Thyroid gland (tissue), 4 donors: Measurements from ENCODE around the gene EPHB3. TPM values are rescaled to one million over a fixed set of nuclear protein-coding genes. Genes with fewer than 3 reads are reported as not detected.

Source experiments
- DNase-seq, 2 donors: peaks; one replicate each; pipeline ENCODE4 v3.0.0-alpha.2; 2019
- H3K27ac ChIP-seq, 3 donors: fragments of 200-600 bp; sonication (generic); 1 replicate in 2 of 3; 2 replicates in 1 of 3; pipeline ENCODE4 v1.5.1; 2016 to 2019; ENCODE audit warnings: mild to moderate bottlenecking in 1 of 3, moderate library complexity in 1 of 3
- H3K27me3 ChIP-seq: fragments of 200-600 bp; sonication (generic); one replicate; pipeline ENCODE4 v1.5.1; 2019
- H3K36me3 ChIP-seq, 2 donors: fragments of 200-600 bp; sonication (generic); one replicate each; pipeline ENCODE4 v1.5.1; 2016 to 2019
- H3K4me1 ChIP-seq, 2 donors: fragments of 200-600 bp; sonication (generic); one replicate each; pipeline ENCODE4 v1.5.1; 2017 to 2019
- H3K4me3 ChIP-seq, 3 donors: fragments of 200-600 bp; sonication (generic); replicated peaks in 1 of 3; 1 replicate in 2 of 3; 2 replicates in 1 of 3; pipeline ENCODE4 v1.5.1; 2016; ENCODE audit warnings: mild to moderate bottlenecking in 1 of 3
- H3K9me3 ChIP-seq: fragments of 200-600 bp; sonication (generic); one replicate; pipeline ENCODE4 v1.5.1; 2017
- CTCF ChIP-seq, 6 experiments: fragments of 200-600 bp in 3 of 6; fragments of 450-650 bp in 3 of 6; sonication (generic) in 3 of 6; IDR thresholded peaks; one replicate each; pipeline ENCODE4 v1.5.1; 2016 to 2019; ENCODE audit warnings: antibody characterized with exemption in 6 of 6, mild to moderate bottlenecking in 2 of 6, inconsistent platforms in 1 of 6, moderate library complexity in 1 of 6
- POLR2A ChIP-seq, 2 donors: fragments of 450-650 bp; IDR thresholded peaks; one replicate each; pipeline ENCODE4 v1.6.1; 2017; ENCODE audit warnings: antibody characterized with exemption in 2 of 2, mild to moderate bottlenecking in 2 of 2, moderate library complexity in 1 of 2
- WGBS, 2 donors: methylation state at CpG; one replicate each; pipeline ENCODE4 v1.1.5; 2017; 5-methylcytosine and 5-hydroxymethylcytosine counted together
- intact Hi-C: fragments of 100-400 bp; cut with DNase I; formaldehyde crosslinking; loops from one replicate; pipeline ENCODE4 v1.15.1; 2023
- total RNA-seq, 4 donors: library from RNA; depleted of rRNA; stranded (reverse); fragments of >200 nt; gene quantifications; one replicate each; pipeline ENCODE4 v1.2.3, GENCODE V29; 2016

The EPHB3 gene
- total RNA-seq, 4 donors from 2014 or later: 0.46 to 2.7 (median 1.1) TPM

- Histone ChIP-seq H3K27me3 (no peaks in the 10 kb centered on the region), H3K9me3 (no peaks in the 10 kb centered on the region), H3K27ac (no peak overlapping the region), H3K4me3 (no peak overlapping the region), H3K4me1 (no peaks in the 10 kb centered on the region), H3K36me3 (no peaks in the 10 kb centered on the region)
- intact Hi-C loops: no loop called here
- DNase-seq: no peak
- TF ChIP-seq CTCF (IDR thresholded peaks at IDR 0.05): no peak
- no peak for TF ChIP-seq POLR2A (IDR thresholded peaks at IDR 0.05)
- WGBS, 2 donors: 68 to 78% methylated on average over 8 of the region's 8 CpGs
These were observed 28.4 kb upstream of the EPHB3 start for GRCh38 chr3:184532940-184533732.

GRCh38 chr3:184537885-184538665 is 23.5 kb upstream of the EPHB3 start:
- no peak for DNase-seq
- Histone ChIP-seq H3K4me3 (no peak overlapping the region), H3K27ac (no peak overlapping the region), H3K27me3 (no peaks in the 10 kb centered on the region), H3K36me3 (no peaks in the 10 kb centered on the region), H3K4me1 (no peaks in the 10 kb centered on the region), H3K9me3 (no peaks in the 10 kb centered on the region)
- intact Hi-C loops: no loop called here
- WGBS, 2 donors: 60 to 66% methylated on average over 8 of the region's 8 CpGs
- no peak for TF ChIP-seq POLR2A (IDR thresholded peaks at IDR 0.05)
- no peak for TF ChIP-seq CTCF (IDR thresholded peaks at IDR 0.05)

- Histone ChIP-seq H3K36me3 (no peaks in the 10 kb centered on the region), H3K27ac (no peak overlapping the region), H3K27me3 (no peaks in the 10 kb centered on the region), H3K4me3 (no peak overlapping the region), H3K9me3 (no peaks in the 10 kb centered on the region), H3K4me1 (peaks cover 0 to 2% of the 10 kb centered on the region in 2 donors)
- intact Hi-C loops: no loop called here
- 71 to 83% methylated on average over 9 to 12 of the region's 14 CpGs for WGBS, 2 donors
- no peak for TF ChIP-seq POLR2A (IDR thresholded peaks at IDR 0.05)
- no peak for TF ChIP-seq CTCF (IDR thresholded peaks at IDR 0.05)
- DNase-seq: no peak
These were observed 22.7 kb upstream of the EPHB3 start for GRCh38 chr3:184538666-184539431.

- Histone ChIP-seq H3K4me1 (peaks cover 0 to 5% of the 10 kb centered on the region in 2 donors), H3K27me3 (no peaks in the 10 kb centered on the region), H3K36me3 (no peaks in the 10 kb centered on the region), H3K9me3 (no peaks in the 10 kb centered on the region), H3K4me3 (no peak overlapping the region), H3K27ac (no peak overlapping the region)
- WGBS, 2 donors: 71 to 85% methylated on average over 16 of the region's 16 CpGs
- intact Hi-C loops: loop anchor here (5.0 to 10.0 kb wide), 2 partner anchors 123 to 165 kb away; partner anchors contain the start of gene THPO
- no peak for DNase-seq
- TF ChIP-seq CTCF (IDR thresholded peaks at IDR 0.05) (no peak), POLR2A (IDR thresholded peaks at IDR 0.05) (no peak)
These were observed 21.7 kb upstream of the EPHB3 start for GRCh38 chr3:184539801-184540435.
